ENCODE results near the gene RNF114.

- no peak for TF ChIP-seq CTCF (IDR thresholded peaks at IDR 0.05; ENCODE audit: insufficient read depth, low read length)
- TF ChIP-seq REST (IDR thresholded peaks at IDR 0.05; ENCODE audit: insufficient replicate concordance, low read depth) = no peak
- TF ChIP-seq POLR2AphosphoS5 (IDR thresholded peaks at IDR 0.05; ENCODE audit: low read depth) = no peak
- TF ChIP-seq GABPA (IDR thresholded peaks at IDR 0.05; ENCODE audit: low read depth) = no peak
- no peak for TF ChIP-seq SPI1 (IDR thresholded peaks at IDR 0.05; ENCODE audit: borderline replicate concordance, low read depth)
Observed at GRCh38 chr20:49982072-49982345, 45.8 kb downstream of the RNF114 start.
